ENCODE results near the gene EMP2. TPM values are rescaled to one million over a fixed set of nuclear protein-coding genes. Genes with fewer than 3 reads are reported as not detected.

The EMP2 gene
- total and polyA plus RNA-seq, 7 donors, result 8.0 to 25.4 (median 12.8) TPM

DNA sequence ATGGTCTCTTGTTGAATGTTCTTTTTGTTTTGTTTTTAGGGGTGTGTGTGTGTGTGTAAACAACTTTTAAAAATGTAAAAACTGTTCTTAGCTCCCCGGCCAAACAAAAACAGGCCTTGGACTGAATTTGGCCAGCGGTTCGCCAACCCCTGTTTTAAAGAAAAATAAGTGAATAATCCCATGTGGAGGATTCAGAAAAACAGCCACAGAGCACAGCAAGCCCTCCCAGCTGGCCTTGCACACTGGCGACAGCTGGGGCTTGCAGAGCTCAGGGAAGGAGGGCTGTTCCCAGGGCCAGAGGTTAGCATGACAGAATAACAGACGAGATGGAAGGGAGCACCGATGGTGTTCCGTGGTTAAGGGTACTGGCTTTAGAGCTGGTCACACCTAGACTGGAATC lies 39.0 kb downstream of the EMP2 start:
- intact Hi-C loops (cut with DNase I), result no loop called here
- Histone ChIP-seq H3K27me3 (ENCODE audit: insufficient read depth in 3 of 3, low read length in 2 of 3) (no peaks in the 10 kb centered on the region), H3K4me1 (no peaks in the 10 kb centered on the region), H3K36me3 (ENCODE audit: insufficient read depth in 1 of 2, low read depth in 1 of 2) (peaks cover 0 to 83% of the 10 kb centered on the region in 2 donors), H3K4me3 (no peak overlapping the region), H3K27ac (no peak overlapping the region), H3K9me3 (no peaks in the 10 kb centered on the region)
- TF ChIP-seq, protein P1, sequence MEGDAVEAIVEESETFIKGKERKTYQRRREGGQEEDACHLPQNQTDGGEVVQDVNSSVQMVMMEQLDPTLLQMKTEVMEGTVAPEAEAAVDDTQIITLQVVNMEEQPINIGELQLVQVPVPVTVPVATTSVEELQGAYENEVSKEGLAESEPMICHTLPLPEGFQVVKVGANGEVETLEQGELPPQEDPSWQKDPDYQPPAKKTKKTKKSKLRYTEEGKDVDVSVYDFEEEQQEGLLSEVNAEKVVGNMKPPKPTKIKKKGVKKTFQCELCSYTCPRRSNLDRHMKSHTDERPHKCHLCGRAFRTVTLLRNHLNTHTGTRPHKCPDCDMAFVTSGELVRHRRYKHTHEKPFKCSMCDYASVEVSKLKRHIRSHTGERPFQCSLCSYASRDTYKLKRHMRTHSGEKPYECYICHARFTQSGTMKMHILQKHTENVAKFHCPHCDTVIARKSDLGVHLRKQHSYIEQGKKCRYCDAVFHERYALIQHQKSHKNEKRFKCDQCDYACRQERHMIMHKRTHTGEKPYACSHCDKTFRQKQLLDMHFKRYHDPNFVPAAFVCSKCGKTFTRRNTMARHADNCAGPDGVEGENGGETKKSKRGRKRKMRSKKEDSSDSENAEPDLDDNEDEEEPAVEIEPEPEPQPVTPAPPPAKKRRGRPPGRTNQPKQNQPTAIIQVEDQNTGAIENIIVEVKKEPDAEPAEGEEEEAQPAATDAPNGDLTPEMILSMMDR (IDR thresholded peaks at IDR 0.05), result no peak
- 56 to 73% (median 61%) methylated on average over 7 of the region's 7 CpGs for WGBS, 3 donors
- no peak for DNase-seq
- no peak for ATAC-seq

DNA sequence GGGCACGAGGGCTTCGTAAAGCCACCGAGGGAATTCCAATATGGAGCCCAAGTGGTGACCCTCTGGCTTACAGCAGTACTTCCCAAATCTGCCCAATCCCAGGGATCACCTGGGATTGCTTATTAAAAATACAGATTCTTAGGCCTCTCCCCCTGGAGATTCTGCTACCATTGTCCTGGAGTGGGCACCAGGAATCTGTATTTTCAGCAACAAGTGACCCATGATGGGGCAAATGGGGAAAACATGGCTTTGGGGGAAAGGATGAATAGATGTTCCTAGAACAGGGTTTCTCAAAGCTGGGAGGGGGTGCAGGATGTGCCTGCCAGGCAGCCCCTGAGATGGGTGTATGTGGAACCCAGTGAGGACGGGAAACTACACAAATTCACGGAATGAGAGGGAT lies 40.6 kb downstream of the EMP2 start:
- no peaks in the 10 kb centered on the region for H3K4me1 ChIP-seq
- H3K4me3 ChIP-seq, result no peak overlapping the region
- peak overlapping the region; percentile 25 for H3K27ac ChIP-seq
- ATAC-seq (no peak), DNase-seq (no peak)
- TF ChIP-seq, protein P1 (IDR thresholded peaks at IDR 0.05), result no peak
- no peaks in the 10 kb centered on the region for H3K9me3 ChIP-seq
- intact Hi-C loops (cut with DNase I), result no loop called here
- H3K36me3 ChIP-seq (ENCODE audit: insufficient read depth in 1 of 2, low read depth in 1 of 2), result peaks cover 0 to 83% of the 10 kb centered on the region in 2 donors
- 71 to 92% (median 80%) methylated on average over 5 of the region's 5 CpGs for WGBS, 3 donors
- H3K27me3 ChIP-seq (ENCODE audit: insufficient read depth in 3 of 3, low read length in 2 of 3), result no peaks in the 10 kb centered on the region

DNA sequence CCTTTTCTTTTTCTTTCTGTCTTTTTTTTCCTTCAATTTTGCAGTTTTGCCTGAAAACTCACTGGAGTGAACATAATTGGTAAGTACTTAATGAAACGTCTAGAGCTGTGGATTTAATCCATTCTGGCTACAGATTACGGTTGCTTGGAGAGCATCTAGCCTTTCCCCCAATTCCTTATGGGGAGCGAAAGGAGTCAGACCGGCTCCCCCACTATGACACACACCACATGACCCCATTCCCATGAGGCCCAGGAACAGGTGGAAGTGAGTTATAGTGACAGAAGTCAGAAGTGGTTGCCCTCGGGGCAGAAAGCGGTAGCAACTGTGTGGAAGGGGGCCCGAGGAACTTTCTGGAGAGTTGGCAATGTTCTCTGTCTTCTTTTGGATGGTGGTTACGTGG lies 41.2 kb downstream of the EMP2 start:
- Histone ChIP-seq H3K4me1 (peaks cover 3% of the 10 kb centered on the region), H3K27me3 (ENCODE audit: insufficient read depth in 3 of 3, low read length in 2 of 3) (no peaks in the 10 kb centered on the region), H3K9me3 (no peaks in the 10 kb centered on the region), H3K36me3 (ENCODE audit: insufficient read depth in 1 of 2, low read depth in 1 of 2) (peaks cover 0 to 79% of the 10 kb centered on the region in 2 donors), H3K4me3 (no peak overlapping the region), H3K27ac (peak overlapping the region; percentile 25)
- TF ChIP-seq, protein P1 (IDR thresholded peaks at IDR 0.05), result no peak
- ATAC-seq, result peak; percentile 61 to 89 (median 80)
- DNase-seq, result no peak
- intact Hi-C loops (cut with DNase I), result no loop called here
- 32 to 51% (median 32%) methylated on average over 8 of the region's 8 CpGs for WGBS, 3 donors

DNA sequence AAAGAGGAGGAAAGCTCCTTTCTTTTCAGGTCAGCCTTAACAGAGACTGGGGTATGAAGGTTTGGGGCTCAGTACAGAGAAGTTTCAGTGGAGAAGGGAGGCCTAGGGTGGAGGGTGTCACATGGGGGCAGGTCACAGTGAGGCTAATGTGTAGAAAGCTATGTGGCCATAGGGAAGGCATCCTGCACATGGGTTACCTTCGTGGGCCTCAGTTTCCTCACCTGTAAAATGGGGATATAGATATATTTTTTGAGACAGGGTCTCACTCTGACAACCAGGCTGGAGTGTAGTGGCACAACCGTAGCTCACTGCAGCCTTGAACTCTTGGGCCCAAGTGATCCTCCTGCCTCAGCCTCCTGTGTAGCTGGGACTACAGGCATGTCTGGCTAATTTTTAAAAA lies 41.8 kb downstream of the EMP2 start:
- WGBS, 3 donors, result 92 to 98% (median 96%) methylated on average over 2 of the region's 2 CpGs
- no peak for DNase-seq
- H3K4me3 ChIP-seq, result no peak overlapping the region
- H3K27me3 ChIP-seq (ENCODE audit: insufficient read depth in 3 of 3, low read length in 2 of 3), result no peaks in the 10 kb centered on the region
- no peak for ATAC-seq
- intact Hi-C loops (cut with DNase I), result no loop called here
- no peaks in the 10 kb centered on the region for H3K9me3 ChIP-seq
- TF ChIP-seq, protein P1 (IDR thresholded peaks at IDR 0.05), result no peak
- peaks cover 10% of the 10 kb centered on the region for H3K4me1 ChIP-seq
- peaks cover 0 to 72% of the 10 kb centered on the region in 2 donors for H3K36me3 ChIP-seq (ENCODE audit: insufficient read depth in 1 of 2, low read depth in 1 of 2)
- H3K27ac ChIP-seq, result no peak overlapping the region

DNA sequence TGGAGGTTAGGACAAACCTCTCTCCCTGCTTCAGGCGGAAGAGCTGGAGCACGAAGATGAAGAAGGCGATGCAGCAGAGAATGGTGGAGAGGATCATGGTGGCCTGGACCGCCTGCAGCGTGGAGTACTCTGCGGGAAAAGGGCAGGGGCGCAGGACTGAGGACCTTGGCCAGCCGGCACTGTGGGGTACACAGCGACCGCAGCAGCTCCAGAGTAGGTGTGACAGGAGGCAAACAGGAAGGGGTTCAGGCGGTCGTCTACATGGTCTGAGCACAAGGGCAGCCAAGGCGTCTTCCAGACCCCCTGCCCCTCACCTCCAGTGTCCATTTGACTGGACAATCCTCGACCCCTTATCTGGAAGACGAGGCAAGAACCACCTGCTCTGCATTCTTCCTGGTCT lies 42.5 kb downstream of the EMP2 start:
- Histone ChIP-seq H3K4me3 (no peak overlapping the region), H3K27ac (no peak overlapping the region), H3K9me3 (no peaks in the 10 kb centered on the region), H3K27me3 (ENCODE audit: insufficient read depth in 3 of 3, low read length in 2 of 3) (no peaks in the 10 kb centered on the region), H3K4me1 (peaks cover 15% of the 10 kb centered on the region), H3K36me3 (ENCODE audit: insufficient read depth in 1 of 2, low read depth in 1 of 2) (peaks cover 0 to 66% of the 10 kb centered on the region in 2 donors)
- no peak for ATAC-seq
- DNase-seq, result no peak
- intact Hi-C loops (cut with DNase I), result no loop called here
- WGBS, 3 donors, result 89 to 94% (median 92%) methylated on average over 15 of the region's 15 CpGs
- TF ChIP-seq, protein P1 (IDR thresholded peaks at IDR 0.05), result no peak
